ENCODE measurements around the gene MOCOS. TPM values are rescaled to one million over a fixed set of nuclear protein-coding genes. Genes with fewer than 3 reads are reported as not detected.

Gene MOCOS
- total RNA-seq, 1 donor from 2014 or later: 1.3 TPM

- peaks cover 4% of the 10 kb centered on the region for H3K4me1 Mint-ChIP-seq (ENCODE audit: low read depth, unreplicated experiment)
- peaks cover 5% of the 10 kb centered on the region for H3K9me3 Mint-ChIP-seq (ENCODE audit: unreplicated experiment)
- H3K27ac Mint-ChIP-seq (ENCODE audit: unreplicated experiment): no peak overlapping the region
- TF ChIP-seq CTCF (IDR thresholded peaks at IDR 0.05; ENCODE audit: partially characterized antibody, unreplicated experiment): no peak
- H3K36me3 Mint-ChIP-seq (ENCODE audit: unreplicated experiment): no peaks in the 10 kb centered on the region
- H3K27me3 Mint-ChIP-seq (ENCODE audit: unreplicated experiment): peaks cover 6% of the 10 kb centered on the region
- no peak for DNase-seq
- no peak overlapping the region for H3K4me3 Mint-ChIP-seq (ENCODE audit: unreplicated experiment)
Measured at GRCh38 chr18:36183033-36183432, 4.3 kb upstream of the MOCOS start.

GRCh38 chr18:36183987-36184386 lies 3.3 kb upstream of the MOCOS start:
- H3K27ac Mint-ChIP-seq (ENCODE audit: unreplicated experiment): no peak overlapping the region
- no peaks in the 10 kb centered on the region for H3K36me3 Mint-ChIP-seq (ENCODE audit: unreplicated experiment)
- peaks cover 3% of the 10 kb centered on the region for H3K9me3 Mint-ChIP-seq (ENCODE audit: unreplicated experiment)
- peaks cover 6% of the 10 kb centered on the region for H3K27me3 Mint-ChIP-seq (ENCODE audit: unreplicated experiment)
- DNase-seq: no peak
- no peak overlapping the region for H3K4me3 Mint-ChIP-seq (ENCODE audit: unreplicated experiment)
- peaks cover 7% of the 10 kb centered on the region for H3K4me1 Mint-ChIP-seq (ENCODE audit: low read depth, unreplicated experiment)
- no peak for TF ChIP-seq CTCF (IDR thresholded peaks at IDR 0.05; ENCODE audit: partially characterized antibody, unreplicated experiment)

GRCh38 chr18:36185157-36185556 lies 2.1 kb upstream of the MOCOS start:
- DNase-seq: no peak
- H3K4me1 Mint-ChIP-seq (ENCODE audit: low read depth, unreplicated experiment): peaks cover 7% of the 10 kb centered on the region
- peaks cover 6% of the 10 kb centered on the region for H3K27me3 Mint-ChIP-seq (ENCODE audit: unreplicated experiment)
- H3K9me3 Mint-ChIP-seq (ENCODE audit: unreplicated experiment): peaks cover 2% of the 10 kb centered on the region
- H3K4me3 Mint-ChIP-seq (ENCODE audit: unreplicated experiment): no peak overlapping the region
- H3K36me3 Mint-ChIP-seq (ENCODE audit: unreplicated experiment): no peaks in the 10 kb centered on the region
- H3K27ac Mint-ChIP-seq (ENCODE audit: unreplicated experiment): no peak overlapping the region
- TF ChIP-seq CTCF (IDR thresholded peaks at IDR 0.05; ENCODE audit: partially characterized antibody, unreplicated experiment): no peak

GRCh38 chr18:36185901-36186460 lies 1.3 kb upstream of the MOCOS start:
- Mint-ChIP-seq H3K4me1 (ENCODE audit: low read depth, unreplicated experiment) (peaks cover 7% of the 10 kb centered on the region), H3K27me3 (ENCODE audit: unreplicated experiment) (peaks cover 6% of the 10 kb centered on the region), H3K36me3 (ENCODE audit: unreplicated experiment) (no peaks in the 10 kb centered on the region), H3K9me3 (ENCODE audit: unreplicated experiment) (peaks cover 2% of the 10 kb centered on the region), H3K4me3 (ENCODE audit: unreplicated experiment) (peak overlapping the region; percentile 17), H3K27ac (ENCODE audit: unreplicated experiment) (no peak overlapping the region)
- DNase-seq: no peak
- no peak for TF ChIP-seq CTCF (IDR thresholded peaks at IDR 0.05; ENCODE audit: partially characterized antibody, unreplicated experiment)

GRCh38 chr18:36186461-36187192 lies 670 bp upstream of the MOCOS start:
- TF ChIP-seq CTCF (IDR thresholded peaks at IDR 0.05; ENCODE audit: partially characterized antibody, unreplicated experiment): no peak
- peaks cover under 1% of the 10 kb centered on the region for H3K36me3 Mint-ChIP-seq (ENCODE audit: unreplicated experiment)
- peak overlapping the region; percentile 81 for H3K4me3 Mint-ChIP-seq (ENCODE audit: unreplicated experiment)
- DNase-seq: no peak
- H3K4me1 Mint-ChIP-seq (ENCODE audit: low read depth, unreplicated experiment): peaks cover 7% of the 10 kb centered on the region
- peaks cover 2% of the 10 kb centered on the region for H3K9me3 Mint-ChIP-seq (ENCODE audit: unreplicated experiment)
- H3K27me3 Mint-ChIP-seq (ENCODE audit: unreplicated experiment): peaks cover 6% of the 10 kb centered on the region
- H3K27ac Mint-ChIP-seq (ENCODE audit: unreplicated experiment): no peak overlapping the region
